ENCODE data around the gene PTCD1. TPM values are rescaled to one million over a fixed set of nuclear protein-coding genes. Genes with fewer than 3 reads are reported as not detected.
"Not testable (repeated sequence)": the region's sequence is repeated elsewhere in the genome, so short reads cannot be mapped to it uniquely, and the experiment has no call there.

The PTCD1 gene
- total RNA-seq, 1 experiment from 2014 or later, result 11.8 TPM

GRCh38 chr7:99437946-99438572 is 539 bp downstream of the PTCD1 start:
- CTCF ChIA-PET, result interaction anchor here (0.7 kb wide), 1 partner anchor 12 kb away, joined by 3 read pairs; no protein-coding TSS in a partner anchor
- no peak for TF ChIP-seq EZH2 (IDR thresholded peaks at IDR 0.05; ENCODE audit: borderline replicate concordance, low read depth, low read length, poor library complexity, severe bottlenecking)
- intact Hi-C loops (cut with micrococcal nuclease; ENCODE audit: unreplicated experiment), result no loop called here
- BruUV-seq (replicated peaks), result TSS peak; percentile 37
- Histone ChIP-seq H3K4me3 (ENCODE audit: low read depth, low read length, poor library complexity, severe bottlenecking) (peak overlapping the region; percentile 89), H3K4me1 (ENCODE audit: insufficient read depth, low read length, poor library complexity, severe bottlenecking) (peaks cover 15% of the 10 kb centered on the region), H3K36me3 (ENCODE audit: insufficient read depth, low read length, poor library complexity, severe bottlenecking) (peaks cover 34% of the 10 kb centered on the region), H3K27me3 (replicated peaks; ENCODE audit: insufficient read depth, low read depth, low read length, poor library complexity) (no peaks in the 10 kb centered on the region), H3K9me3 (ENCODE audit: low read depth, low read length, poor library complexity, severe bottlenecking) (no peaks in the 10 kb centered on the region), H3K27ac (ENCODE audit: low read depth, low read length, poor library complexity, severe bottlenecking) (peak overlapping the region; percentile 92)
- no peak for DNase-seq (ENCODE audit: low spot score)
- POLR2A ChIA-PET (ENCODE audit: low non-redundant PET), result no interaction called here

GRCh38 chr7:99433158-99433557 is 5.4 kb downstream of the PTCD1 start:
- POLR2A ChIA-PET (ENCODE audit: low non-redundant PET), result no interaction called here
- no peak overlapping the region for H3K4me3 ChIP-seq (ENCODE audit: low read depth, low read length, poor library complexity, severe bottlenecking)
- no TSS peak for BruUV-seq (replicated peaks)
- CTCF ChIA-PET, result no interaction called here
- H3K4me1 ChIP-seq (ENCODE audit: insufficient read depth, low read length, poor library complexity, severe bottlenecking), result peaks cover 7% of the 10 kb centered on the region
- no peak for TF ChIP-seq CTCF (conservative IDR thresholded peaks at IDR 0.05; ENCODE audit: low read depth, low read length)
- no peak for TF ChIP-seq EZH2 (IDR thresholded peaks at IDR 0.05; ENCODE audit: borderline replicate concordance, low read depth, low read length, poor library complexity, severe bottlenecking)
- H3K27ac ChIP-seq (ENCODE audit: low read depth, low read length, poor library complexity, severe bottlenecking), result no peak overlapping the region
- intact Hi-C loops (cut with micrococcal nuclease; ENCODE audit: unreplicated experiment), result no loop called here
- peaks cover 37% of the 10 kb centered on the region for H3K36me3 ChIP-seq (ENCODE audit: insufficient read depth, low read length, poor library complexity, severe bottlenecking)
- no peaks in the 10 kb centered on the region for H3K9me3 ChIP-seq (ENCODE audit: low read depth, low read length, poor library complexity, severe bottlenecking)
- DNase-seq (ENCODE audit: low spot score), result no peak
- H3K27me3 ChIP-seq (replicated peaks; ENCODE audit: insufficient read depth, low read depth, low read length, poor library complexity), result no peaks in the 10 kb centered on the region

- POLR2A ChIA-PET (ENCODE audit: low non-redundant PET); H3K27me3 ChIP-seq (replicated peaks; ENCODE audit: insufficient read depth, low read depth, low read length, poor library complexity); intact Hi-C loops (cut with micrococcal nuclease; ENCODE audit: unreplicated experiment); BruUV-seq (replicated peaks); CTCF ChIA-PET; H3K4me3 ChIP-seq (ENCODE audit: low read depth, low read length, poor library complexity, severe bottlenecking); H3K27ac ChIP-seq (ENCODE audit: low read depth, low read length, poor library complexity, severe bottlenecking); H3K9me3 ChIP-seq (ENCODE audit: low read depth, low read length, poor library complexity, severe bottlenecking); H3K4me1 ChIP-seq (ENCODE audit: insufficient read depth, low read length, poor library complexity, severe bottlenecking); DNase-seq (ENCODE audit: low spot score): not testable (repeated sequence)
- peaks cover 37% of the 10 kb centered on the region for H3K36me3 ChIP-seq (ENCODE audit: insufficient read depth, low read length, poor library complexity, severe bottlenecking)
Observed at GRCh38 chr7:99431756-99432540, 6.7 kb downstream of the PTCD1 start.

- POLR2A ChIA-PET (ENCODE audit: low non-redundant PET), result interaction anchor here (0.6 kb wide), 2 partner anchors 177 to 1505 kb away, joined by 3 read pairs; no protein-coding TSS in a partner anchor
- intact Hi-C loops (cut with micrococcal nuclease; ENCODE audit: unreplicated experiment), result no loop called here
- no peaks in the 10 kb centered on the region for H3K4me1 ChIP-seq (ENCODE audit: insufficient read depth, low read length, poor library complexity, severe bottlenecking)
- no peak for DNase-seq (ENCODE audit: low spot score)
- H3K27me3 ChIP-seq (replicated peaks; ENCODE audit: insufficient read depth, low read depth, low read length, poor library complexity), result no peaks in the 10 kb centered on the region
- H3K9me3 ChIP-seq (ENCODE audit: low read depth, low read length, poor library complexity, severe bottlenecking), result no peaks in the 10 kb centered on the region
- no peak overlapping the region for H3K4me3 ChIP-seq (ENCODE audit: low read depth, low read length, poor library complexity, severe bottlenecking)
- CTCF ChIA-PET, result no interaction called here
- no TSS peak for BruUV-seq (replicated peaks)
- TF ChIP-seq EZH2 (IDR thresholded peaks at IDR 0.05; ENCODE audit: borderline replicate concordance, low read depth, low read length, poor library complexity, severe bottlenecking), result no peak
- TF ChIP-seq CTCF (conservative IDR thresholded peaks at IDR 0.05; ENCODE audit: low read depth, low read length), result no peak
- peaks cover 35% of the 10 kb centered on the region for H3K36me3 ChIP-seq (ENCODE audit: insufficient read depth, low read length, poor library complexity, severe bottlenecking)
- no peak overlapping the region for H3K27ac ChIP-seq (ENCODE audit: low read depth, low read length, poor library complexity, severe bottlenecking)
Observed at GRCh38 chr7:99429756-99430155, 8.8 kb downstream of the PTCD1 start.

All from A673 (cell line).